HG03571 (cell line): Measurements from ENCODE around the gene SLC9A9.

Experiments used
- ATAC-seq: cut with Tn5 transposase; IDR thresholded peaks from one replicate; pipeline ENCODE4 v1.9.1; 2021; ENCODE audit not compliant: unreplicated experiment

The SLC9A9 gene

GRCh38 chr3:143603774-143604173 is 244.5 kb downstream of the SLC9A9 start:
- no peak for ATAC-seq

GRCh38 chr3:143601723-143602484 is 246.4 kb downstream of the SLC9A9 start:
- no peak for ATAC-seq

GRCh38 chr3:143600756-143601718 is 247.2 kb downstream of the SLC9A9 start:
- no peak for ATAC-seq

- ATAC-seq = no peak
Observed at GRCh38 chr3:143597774-143598652, 250.3 kb downstream of the SLC9A9 start.

- ATAC-seq = no peak
Observed at GRCh38 chr3:143596957-143597642, 251.2 kb downstream of the SLC9A9 start.

GRCh38 chr3:143595456-143596077 is 252.7 kb downstream of the SLC9A9 start:
- ATAC-seq = peak; percentile 86

GRCh38 chr3:143594206-143594605 is 254.1 kb downstream of the SLC9A9 start:
- no peak for ATAC-seq

- ATAC-seq = no peak
Observed at GRCh38 chr3:143590660-143591059, 257.6 kb downstream of the SLC9A9 start.

- ATAC-seq = no peak
Observed at GRCh38 chr3:143586576-143586975, 261.7 kb downstream of the SLC9A9 start.

- no peak for ATAC-seq
Observed at GRCh38 chr3:143585720-143586456, 262.4 kb downstream of the SLC9A9 start.

GRCh38 chr3:143584474-143584873 is 263.8 kb downstream of the SLC9A9 start:
- no peak for ATAC-seq

GRCh38 chr3:143581972-143582722 is 266.1 kb downstream of the SLC9A9 start:
- ATAC-seq = no peak

GRCh38 chr3:143578810-143579435 is 269.3 kb downstream of the SLC9A9 start:
- no peak for ATAC-seq

- no peak for ATAC-seq
Observed at GRCh38 chr3:143576568-143577270, 271.5 kb downstream of the SLC9A9 start.

GRCh38 chr3:143574933-143575332 is 273.3 kb downstream of the SLC9A9 start:
- no peak for ATAC-seq

GRCh38 chr3:143573610-143574303 is 274.5 kb downstream of the SLC9A9 start:
- no peak for ATAC-seq

- no peak for ATAC-seq
Observed at GRCh38 chr3:143571548-143571947, 276.7 kb downstream of the SLC9A9 start.
